Measurements from ENCODE around the gene STRA8.

GRCh38 chr7:135260930-135261721 is 27.5 kb downstream of the STRA8 start:
- TF ChIP-seq CTCF (conservative IDR thresholded peaks at IDR 0.05) (no peak), EZH2 (IDR thresholded peaks at IDR 0.05; ENCODE audit: low read depth) (no peak)

All from PC-9 (cell line).